ENCODE measurements around the gene DENND5B. TPM values are rescaled to one million over a fixed set of nuclear protein-coding genes. Genes with fewer than 3 reads are reported as not detected.
A peak's percentile ranks its signal among the peaks of the same experiment; 100 is the strongest.
"Not testable (repeated sequence)": the region's sequence is repeated elsewhere in the genome, so short reads cannot be mapped to it uniquely, and the experiment has no call there.

The DENND5B gene
- total RNA-seq, 1 experiment from 2014 or later = 18.1 TPM

DNA sequence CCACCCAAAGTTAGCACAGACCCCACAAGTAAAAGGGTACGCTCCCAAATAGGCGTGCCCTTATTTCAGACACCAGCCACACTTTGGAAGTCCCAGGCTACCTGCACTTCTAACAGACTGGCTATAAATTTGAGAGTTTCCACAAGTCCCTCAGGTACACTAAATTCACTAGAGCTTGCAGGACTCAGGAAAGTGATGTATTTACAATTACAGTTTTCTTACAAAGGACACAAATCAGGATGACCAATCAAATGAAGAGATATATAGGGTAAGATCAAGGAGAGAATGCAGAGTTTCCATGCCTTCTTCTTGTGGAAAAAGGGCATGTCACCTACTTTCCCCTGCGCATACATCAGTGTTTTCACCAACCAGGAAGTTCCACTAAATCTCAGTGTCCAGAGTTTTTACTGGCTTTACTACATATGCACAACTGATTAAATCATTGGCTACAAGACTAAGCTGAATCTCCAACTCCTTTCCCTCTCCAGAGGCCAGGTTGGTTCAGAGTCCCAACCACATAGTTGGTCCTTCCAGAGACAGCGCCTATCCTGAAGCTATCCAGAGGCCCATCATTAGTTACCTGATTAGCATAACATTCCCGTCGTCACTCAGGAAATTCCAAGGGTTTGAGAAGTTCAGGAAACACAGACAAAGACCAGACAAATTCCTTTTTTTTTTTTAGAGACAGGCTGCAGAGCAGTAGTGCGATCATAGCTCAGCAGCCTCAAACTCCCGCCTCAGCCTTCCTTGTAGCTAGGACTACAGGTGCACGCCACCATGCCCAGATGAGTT, 84.2 kb downstream of the DENND5B start:
- peak; percentile 50 for DNase-seq (ENCODE audit: low read depth)

DNA sequence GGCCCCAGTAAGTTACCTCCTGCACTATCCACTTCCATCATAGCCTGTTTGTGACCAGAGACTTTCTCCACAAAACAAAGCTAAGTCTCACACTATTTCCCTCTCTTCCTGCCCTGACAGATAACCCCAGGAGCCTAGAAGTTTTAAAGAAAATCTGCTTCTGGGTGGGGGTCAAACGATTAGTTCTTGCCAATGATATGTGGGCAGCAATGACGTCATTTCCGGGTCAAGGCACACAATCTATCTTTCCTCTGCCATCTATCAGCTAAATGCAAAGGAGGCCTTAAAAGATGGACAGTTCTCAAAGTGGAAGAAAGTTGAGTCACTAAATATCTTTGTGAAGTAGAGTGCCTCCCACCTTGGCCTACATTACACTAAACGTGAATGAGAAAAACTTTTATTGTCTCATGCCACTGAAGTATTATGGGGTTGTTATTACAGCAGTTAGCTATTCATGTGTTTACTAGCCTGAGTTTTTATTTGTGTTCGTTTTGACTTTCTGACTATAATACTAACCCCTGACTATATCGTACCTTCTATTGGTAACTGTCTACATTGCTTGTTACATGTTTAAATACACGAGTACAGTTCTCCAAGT, 86.2 kb downstream of the DENND5B start:
- no peak for DNase-seq (ENCODE audit: low read depth)

DNA sequence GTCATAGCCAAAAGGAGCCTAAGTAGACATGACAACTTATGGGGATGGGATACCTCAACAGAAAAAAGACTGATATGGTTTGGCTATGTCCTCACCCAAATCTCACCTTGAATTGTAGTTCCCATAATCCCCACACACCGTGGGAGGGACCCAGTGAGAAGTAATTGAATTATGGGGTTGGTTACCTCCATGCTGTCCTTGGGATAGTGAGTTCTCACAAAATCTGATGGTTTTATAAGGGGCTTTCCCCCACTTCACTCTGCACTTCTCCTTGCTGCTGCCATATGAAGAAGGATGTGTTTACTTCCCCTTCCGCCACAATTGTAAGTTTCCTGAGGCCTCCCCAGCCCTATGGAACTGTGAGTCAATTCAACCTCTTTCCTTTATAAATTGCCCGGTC, 89.9 kb downstream of the DENND5B start:
- DNase-seq (ENCODE audit: low read depth) = not testable (repeated sequence)

DNA sequence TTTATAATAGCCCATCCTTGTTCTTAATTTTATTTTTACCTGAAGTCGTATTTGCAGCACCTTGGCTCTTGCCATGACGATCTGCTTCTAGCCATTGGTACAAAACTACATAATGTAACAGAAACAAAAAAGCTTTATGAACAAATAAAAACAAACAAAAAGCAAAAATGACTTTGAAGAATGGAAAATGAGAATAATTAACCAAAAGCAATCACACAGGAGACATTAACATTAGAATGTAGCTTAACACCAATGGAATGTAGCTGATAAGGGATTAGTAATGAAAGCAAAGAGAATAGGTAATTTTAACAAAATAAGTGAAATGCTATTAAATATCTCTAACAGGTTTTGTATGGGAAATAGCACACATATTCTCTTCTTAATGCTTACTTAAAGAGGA, 91.4 kb downstream of the DENND5B start:
- no peak for DNase-seq (ENCODE audit: low read depth)

DNA sequence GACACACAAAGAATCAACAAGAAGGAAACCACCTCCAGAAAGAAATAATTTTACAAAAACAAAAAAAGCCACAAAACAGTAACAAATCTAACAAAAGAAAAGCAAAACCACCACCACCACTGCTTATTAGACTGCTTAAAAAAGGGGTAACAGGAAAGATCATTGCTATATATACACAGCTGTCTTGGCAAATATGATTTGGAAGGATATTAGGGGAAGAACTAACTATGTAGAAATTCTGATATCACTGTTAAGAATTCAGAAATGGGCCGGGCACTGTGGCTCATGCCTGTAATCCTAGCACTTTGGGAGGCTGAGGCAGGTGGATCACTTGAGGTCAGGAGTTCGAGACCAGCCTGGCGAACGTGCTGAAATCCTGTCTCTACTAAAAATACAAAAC, 92.5 kb downstream of the DENND5B start:
- no peak for DNase-seq (ENCODE audit: low read depth)

DNA sequence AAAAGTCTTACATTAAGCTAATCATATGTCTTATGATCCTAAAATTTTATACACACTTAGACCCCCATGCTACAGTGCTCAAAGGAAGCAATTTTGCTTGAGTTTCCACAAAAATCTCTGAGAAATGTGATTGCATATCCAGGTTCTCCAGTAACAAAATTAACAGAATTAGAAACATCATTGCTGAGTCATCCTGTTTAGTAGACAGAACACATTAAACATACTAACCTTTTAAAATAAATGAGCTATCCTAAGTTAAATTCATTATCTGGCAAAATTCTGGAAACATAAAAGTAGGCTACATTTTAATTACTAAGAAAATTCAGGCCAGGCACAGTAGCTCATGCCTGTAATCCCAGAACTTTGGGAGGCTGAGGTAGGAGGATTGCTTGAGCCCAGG, 94.7 kb downstream of the DENND5B start:
- no peak for DNase-seq (ENCODE audit: low read depth)

DNA sequence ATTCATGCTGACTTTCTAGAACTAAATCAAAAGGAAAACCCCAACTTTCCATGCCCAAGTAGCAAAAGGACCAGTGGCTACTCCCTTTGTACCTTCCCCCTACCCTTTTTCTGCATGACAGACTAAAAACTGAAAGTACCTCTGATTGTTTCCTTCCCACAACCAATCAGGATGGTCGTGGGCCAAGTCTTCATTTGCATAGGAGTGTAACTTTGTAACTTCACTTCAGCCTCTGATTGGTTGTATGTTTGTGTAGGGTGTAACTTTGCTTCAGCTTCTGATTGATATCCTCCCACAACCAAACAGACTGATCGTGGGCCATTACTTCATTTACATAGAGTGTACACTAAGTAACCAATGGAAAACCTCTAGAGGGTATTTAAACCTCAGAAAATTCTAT, 96.5 kb downstream of the DENND5B start:
- no peak for DNase-seq (ENCODE audit: low read depth)

DNA sequence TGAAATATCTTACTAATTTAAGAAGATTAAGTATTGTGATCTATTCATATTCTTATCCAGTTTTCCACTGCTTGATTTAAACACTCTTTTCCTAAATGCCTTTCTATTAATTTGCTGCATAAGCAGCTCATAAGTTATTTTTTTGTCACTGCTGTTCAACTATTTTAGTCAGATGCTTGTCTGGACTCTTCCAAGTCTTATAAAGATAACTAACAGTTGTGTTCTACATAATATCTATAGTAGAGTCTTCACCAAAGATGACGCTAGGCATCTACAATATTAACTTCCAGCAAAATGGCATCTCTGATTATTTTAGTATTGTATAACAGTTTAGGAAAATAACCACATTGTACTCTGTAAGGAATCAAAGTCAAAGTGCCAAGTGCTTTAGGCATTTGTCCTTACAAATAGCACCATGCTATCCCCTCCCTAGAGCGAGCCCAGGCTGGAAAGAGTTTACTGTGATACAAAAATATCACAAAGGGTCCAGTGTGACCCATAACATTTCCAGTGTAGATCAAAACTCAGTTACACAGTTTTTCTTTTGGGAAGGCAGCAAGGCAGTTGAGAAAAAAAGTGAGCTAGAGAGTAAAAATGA, 98.2 kb downstream of the DENND5B start:
- no peak for DNase-seq (ENCODE audit: low read depth)

DNA sequence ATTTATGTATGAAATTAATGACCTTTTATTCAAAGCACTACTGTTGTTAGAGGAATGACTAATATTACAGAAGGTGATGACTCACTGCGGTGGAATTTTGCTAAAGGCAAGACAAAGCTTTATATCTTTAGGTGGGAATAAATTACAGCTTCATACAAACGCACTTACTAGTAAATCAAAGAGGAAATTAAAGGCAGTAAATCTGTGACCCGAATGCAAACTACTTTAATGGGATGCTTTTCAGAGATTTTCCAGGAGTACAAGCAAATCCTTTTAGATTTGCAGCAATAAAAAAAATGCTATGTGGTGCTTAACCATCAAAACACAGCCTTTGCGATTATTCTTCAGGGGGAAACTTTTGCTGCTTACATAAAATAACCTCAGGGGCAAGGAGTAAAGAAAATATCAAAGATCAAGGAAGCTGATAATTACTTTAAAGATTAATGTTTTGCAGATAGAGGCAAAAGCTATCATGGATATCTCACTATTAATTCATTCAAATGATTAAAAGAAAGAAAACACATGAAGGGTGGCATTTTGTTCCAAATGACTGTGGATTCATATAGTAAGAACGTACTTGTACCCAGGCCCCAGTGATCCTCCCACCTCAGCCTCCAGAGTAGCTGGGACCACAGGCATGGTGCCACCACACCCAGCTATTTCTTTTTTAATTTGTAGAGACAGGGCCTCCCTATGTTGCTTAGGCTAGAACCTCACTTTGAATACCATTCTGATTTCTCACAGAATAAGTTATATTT, 98.9 kb downstream of the DENND5B start:
- DNase-seq (ENCODE audit: low read depth) = peak; percentile 88

DNA sequence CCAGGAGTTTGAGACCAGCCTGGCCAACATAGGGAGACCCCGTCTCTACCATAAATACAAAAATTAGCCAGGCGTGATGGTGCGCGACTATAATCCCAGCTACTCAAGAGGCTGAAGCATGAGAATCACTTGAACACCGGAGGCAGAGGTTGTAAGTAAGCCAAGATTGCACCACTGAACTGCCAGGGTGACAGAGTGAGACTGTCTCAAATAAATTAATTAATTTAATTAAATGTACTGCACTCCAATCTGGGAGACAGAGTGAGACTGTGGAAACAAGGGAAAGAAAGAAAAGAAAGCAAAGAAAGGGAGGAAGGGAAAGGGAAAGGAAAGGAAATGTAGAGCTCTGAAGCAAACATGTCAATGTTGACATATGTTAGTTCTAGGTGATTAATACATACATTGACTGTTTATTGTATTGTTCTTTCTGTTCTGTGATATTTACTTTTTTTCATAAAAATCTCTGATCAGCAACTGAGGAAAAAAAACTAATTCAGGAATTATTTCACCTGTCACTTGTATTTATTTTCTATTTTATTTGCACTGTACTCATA, 99.6 kb downstream of the DENND5B start:
- no peak for DNase-seq (ENCODE audit: low read depth)

DNA sequence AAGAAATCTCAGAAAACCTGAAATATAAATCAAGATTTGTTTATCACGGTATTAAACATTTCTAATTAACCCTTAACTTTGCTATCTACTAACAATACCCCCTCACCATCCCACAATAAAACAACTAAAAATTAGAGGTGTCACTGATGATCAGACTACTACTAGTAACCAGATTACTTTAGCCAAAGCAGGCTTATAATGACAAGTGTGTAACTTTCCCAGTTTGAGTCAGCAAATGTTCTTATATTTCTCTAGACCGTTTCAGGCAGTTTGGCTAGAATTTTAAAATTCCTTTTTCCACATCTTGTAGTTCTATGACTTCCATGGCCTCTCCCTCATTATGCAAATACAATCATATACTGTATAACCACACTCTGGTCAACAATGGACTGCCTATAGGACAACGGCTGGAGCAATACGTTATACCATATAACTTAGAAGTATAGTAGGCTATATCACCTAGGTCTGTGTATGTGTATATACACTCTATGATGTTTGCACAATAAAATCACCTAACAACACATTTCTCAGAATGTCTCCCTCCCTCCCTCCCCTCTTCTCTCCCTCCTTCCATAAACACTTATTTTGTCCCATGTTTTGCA, 102.1 kb downstream of the DENND5B start:
- no peak for DNase-seq (ENCODE audit: low read depth)

DNA sequence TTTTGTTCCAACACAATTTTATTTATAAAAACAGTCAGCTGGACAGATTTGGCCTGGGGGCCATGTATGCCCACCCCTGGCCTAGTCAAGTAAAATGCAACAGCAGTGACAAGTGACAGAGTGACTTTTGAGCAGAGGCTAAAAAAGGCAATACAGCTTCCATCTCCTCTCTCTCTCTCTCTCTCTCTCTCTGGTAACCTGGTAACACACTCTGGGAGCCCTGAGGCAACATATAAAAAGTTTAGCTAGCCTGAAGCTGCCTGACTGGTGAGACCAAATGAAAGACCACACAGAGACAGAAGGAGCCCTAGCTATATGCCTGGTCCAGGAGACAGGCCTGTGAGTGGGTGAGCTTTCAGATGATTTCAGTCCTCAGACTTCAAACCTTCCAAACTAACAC, 105.4 kb downstream of the DENND5B start:
- no peak for DNase-seq (ENCODE audit: low read depth)

DNA sequence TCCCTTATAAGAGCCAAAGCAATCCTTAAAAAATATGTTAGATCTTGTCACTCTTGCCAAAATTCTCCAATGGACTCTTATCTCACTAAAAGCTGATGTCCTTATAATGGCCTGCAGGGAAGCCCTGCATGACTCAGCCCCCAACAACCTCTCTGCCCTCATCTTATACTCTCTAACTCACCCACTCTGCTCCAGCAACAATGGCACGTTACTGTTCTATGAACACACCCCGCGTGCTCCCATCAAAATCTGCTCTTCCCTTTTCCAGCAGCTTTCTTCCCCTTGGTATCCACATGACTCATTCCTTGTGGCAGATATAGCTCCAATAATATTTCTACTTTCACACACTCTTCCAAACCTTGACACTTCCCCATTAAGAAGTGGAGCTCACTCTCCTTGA, 108.1 kb downstream of the DENND5B start:
- DNase-seq (ENCODE audit: low read depth) = peak; percentile 60

DNA sequence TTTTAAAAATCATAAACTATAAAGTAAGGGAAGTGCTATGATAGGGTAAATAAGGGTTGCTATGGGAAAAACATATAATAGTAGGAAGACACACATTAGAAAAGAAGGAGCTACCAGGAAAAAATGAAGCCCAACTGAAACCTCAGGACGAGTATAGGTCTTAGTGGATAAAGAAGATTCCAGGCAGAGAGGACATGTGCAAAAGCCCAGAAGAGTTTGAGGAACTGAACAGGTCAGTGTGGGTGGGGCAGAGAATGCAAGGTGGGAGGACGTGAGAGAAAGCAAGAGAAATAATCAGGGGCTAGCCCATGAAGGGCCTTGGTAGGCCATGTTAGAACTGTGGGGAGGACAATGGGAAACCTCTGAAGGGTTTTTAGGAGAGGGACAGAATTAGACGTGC, 109.5 kb downstream of the DENND5B start:
- DNase-seq (ENCODE audit: low read depth) = no peak

DNA sequence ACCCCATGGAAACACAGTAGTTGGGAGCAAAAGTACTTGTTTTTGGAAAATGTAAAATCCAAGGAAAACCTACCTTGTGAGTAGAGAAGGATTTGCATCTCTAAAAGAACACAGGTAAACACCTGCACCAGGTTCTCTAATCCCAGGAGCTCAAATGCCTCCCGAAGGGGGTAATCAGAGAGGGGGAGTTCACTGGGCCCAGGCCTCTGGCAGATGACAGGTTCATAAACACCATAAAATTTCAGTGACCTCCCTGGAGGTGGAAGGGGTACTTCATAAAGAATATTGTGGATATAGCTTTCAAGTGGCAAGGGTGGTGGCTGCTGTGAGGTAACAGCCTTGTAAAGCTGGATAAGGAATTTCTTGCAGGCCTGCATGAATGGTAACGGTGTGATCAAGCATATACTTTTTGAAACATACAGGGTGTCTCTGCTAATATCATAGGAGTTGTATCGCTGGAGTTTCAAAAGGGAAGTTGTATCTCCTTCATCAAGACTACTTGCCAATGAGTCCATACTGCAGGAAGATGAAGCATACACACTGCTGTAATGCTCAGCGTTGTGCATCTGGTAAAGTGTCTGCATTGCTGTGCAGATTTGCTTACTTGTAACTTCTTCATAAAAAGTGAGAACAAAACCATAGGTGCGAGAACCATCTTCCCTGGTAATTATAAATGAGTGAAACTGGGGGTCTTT, 111.3 kb downstream of the DENND5B start:
- no peak for DNase-seq (ENCODE audit: low read depth)

DNA sequence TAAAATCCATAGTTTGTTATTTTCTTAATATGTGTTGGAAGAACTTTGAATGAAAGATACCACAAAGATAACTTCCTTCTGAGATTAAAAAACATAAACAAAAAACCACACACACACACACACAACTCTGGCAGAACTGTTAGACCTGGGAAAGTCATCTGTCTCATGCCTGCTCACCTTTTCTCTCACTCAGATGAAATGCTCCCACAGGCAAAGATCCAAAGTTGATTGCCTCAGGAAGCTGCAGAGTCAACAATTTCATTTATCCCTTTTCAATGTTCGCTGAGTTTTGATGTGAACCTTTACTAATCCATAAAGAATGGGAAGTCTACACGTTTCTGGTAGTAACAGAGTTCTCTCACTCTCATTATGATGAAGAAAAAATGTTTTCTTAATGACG, 112.0 kb downstream of the DENND5B start:
- DNase-seq (ENCODE audit: low read depth) = no peak

DNA sequence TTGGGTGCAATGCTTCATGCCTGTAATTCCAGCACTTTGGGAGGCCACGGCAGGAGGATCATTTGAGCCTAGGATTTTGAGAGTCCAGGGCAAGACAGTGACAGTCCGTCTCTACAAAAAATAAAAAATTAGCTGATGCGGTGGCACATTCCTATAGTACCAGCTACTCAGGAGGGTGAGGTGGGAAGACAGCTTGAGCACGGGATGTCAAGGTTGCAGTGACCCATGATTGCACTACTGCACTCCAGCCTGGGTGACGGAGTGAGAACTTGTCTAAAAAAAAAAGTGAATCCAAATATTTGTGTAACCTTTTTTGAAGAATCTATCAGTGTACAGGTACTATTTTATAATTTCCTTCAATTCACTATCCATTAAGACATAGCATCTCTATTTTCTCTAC, 112.5 kb downstream of the DENND5B start:
- no peak for DNase-seq (ENCODE audit: low read depth)

DNA sequence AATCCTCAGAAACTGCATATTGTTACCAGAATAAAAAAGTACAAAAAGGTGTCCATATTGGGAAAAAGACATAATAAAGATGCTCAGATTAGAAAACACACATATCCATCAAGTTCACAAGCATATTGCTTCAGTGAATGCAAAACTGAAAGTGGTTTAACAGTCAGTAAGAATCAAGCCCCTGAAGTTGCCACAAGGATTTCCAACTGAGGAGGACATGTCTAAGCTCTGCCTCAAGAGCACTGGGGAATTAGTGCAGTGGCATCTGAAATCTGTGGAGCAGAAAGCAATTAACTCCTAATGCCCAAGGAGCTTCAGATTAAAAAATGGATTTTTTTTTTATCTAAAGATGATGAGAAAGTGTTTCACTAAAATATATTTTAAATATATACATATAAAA, 113.2 kb downstream of the DENND5B start:
- no peak for DNase-seq (ENCODE audit: low read depth)

DNA sequence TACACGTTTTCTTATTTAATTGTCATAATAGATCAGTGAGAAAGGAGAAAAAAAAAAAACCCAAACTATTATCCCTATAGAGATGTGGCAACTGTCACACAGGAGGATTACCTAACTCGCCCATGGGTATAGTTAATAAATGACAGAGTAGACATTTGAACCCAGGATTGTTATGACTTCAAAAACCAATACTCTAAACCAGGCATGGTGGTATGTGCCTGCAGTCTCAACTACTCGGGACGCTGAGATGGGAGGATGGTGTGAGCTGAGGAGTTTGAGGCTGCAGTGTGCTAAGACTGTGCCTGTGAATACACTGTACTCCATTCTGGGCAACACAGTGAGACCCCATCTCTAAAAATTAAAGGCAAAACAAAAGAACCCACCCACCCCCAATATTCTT, 114.5 kb downstream of the DENND5B start:
- no peak for DNase-seq (ENCODE audit: low read depth)

DNA sequence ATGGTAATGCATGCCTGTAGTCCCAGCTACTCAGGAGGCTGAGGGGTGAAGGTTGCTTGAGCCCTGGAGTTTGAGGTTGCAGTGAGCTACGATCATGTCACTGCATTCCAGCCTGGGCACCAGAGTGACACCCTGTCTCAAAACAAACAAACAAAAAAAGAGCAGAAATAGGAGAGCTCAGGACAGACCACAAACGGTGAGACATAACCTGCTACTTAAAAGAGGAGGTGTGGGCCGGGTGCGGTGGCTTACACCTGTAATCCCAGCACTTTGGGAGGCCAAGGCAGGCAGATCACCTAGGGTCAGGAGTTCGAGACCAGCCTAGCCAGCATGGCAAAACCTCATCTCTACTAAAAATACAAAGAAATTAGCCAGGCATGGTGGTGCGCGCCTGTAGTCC, 115.3 kb downstream of the DENND5B start:
- not testable (repeated sequence) for DNase-seq (ENCODE audit: low read depth)

DNA sequence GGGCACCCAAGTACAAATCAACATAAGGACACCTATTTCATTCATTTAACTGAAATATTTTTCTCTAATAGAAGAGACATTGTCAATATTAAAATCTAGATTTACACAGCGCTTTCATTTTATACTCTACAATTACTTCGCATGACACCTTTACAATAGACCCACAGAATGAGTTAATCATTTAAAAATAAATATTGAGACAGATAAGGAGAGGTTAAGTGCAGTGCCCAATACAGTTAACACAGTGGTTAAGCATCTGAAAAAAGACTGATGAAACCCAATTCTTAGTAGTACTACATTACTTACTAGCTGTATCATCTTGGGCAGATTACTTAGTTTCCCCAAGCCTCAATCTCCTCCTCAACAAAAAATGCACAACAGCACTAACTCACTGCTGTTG, 116.2 kb downstream of the DENND5B start:
- DNase-seq (ENCODE audit: low read depth) = no peak

All from Daoy (cell line).